Lower leg skin (tissue), 4 donors: ENCODE measurements around the gene MOGAT2. TPM values are rescaled to one million over a fixed set of nuclear protein-coding genes. Genes with fewer than 3 reads are reported as not detected.

Experiments
- total RNA-seq, 4 donors: library from RNA; depleted of rRNA; stranded (reverse); fragments of >200 nt; gene quantifications; one replicate each; pipeline ENCODE4 v1.1.0, GENCODE V29; 2016

The MOGAT2 gene
- total RNA-seq, 4 donors from 2014 or later: 0.21 to 12.6 (median 3.0) TPM

Other genes starting within 250 kb of the MOGAT2 start
- 1 to 10 TPM; 3.9 to 8.5 (median 5.2) TPM for gene GDPD5, start 191.9 kb upstream of the MOGAT2 start, total RNA-seq
- 100 to 1,000 TPM in 2 of 4 donors, 10 to 100 TPM in 2; 73.3 to 116 (median 94.3) TPM for gene SERPINH1, start 155.6 kb upstream of the MOGAT2 start, total RNA-seq
- 10 to 100 TPM in 2 of 4 donors, 1 to 10 TPM in 2; 3.1 to 16.1 (median 10.0) TPM for gene MAP6, start 48.8 kb upstream of the MOGAT2 start, total RNA-seq
- 100 to 1,000 TPM; 160 to 545 (median 289) TPM for gene DGAT2, start 50.9 kb downstream of the MOGAT2 start, total RNA-seq
- gene UVRAG, start 97.4 kb downstream of the MOGAT2 start, total RNA-seq: 10 to 100 TPM; 14.6 to 28.0 (median 20.7) TPM